H9 (cell line): ENCODE data around the gene DNAAF2. TPM values are rescaled to one million over a fixed set of nuclear protein-coding genes. Genes with fewer than 3 reads are reported as not detected.

Experiments
- DNase-seq: peaks from one replicate; pipeline ENCODE4 v3.0.0-alpha.2; 2017
- H2AFZ ChIP-seq: one replicate; pipeline ENCODE4 v1.6.1; 2013; ENCODE audit warnings: mild to moderate bottlenecking, low read length, control low read depth, moderate library complexity
- H2AK5ac ChIP-seq: 2 replicates; pipeline ENCODE4 v1.6.1; 2013; ENCODE audit warnings: low read length, control low read depth, mixed read lengths; ENCODE audit not compliant: insufficient read length
- H2BK120ac ChIP-seq: one replicate; pipeline ENCODE4 v1.6.1; 2013; ENCODE audit warnings: low read depth, mild to moderate bottlenecking, low read length, control low read depth, inconsistent platforms; ENCODE audit not compliant: poor library complexity, severe bottlenecking
- H2BK12ac ChIP-seq: 2 replicates; pipeline ENCODE4 v1.6.1; 2013; ENCODE audit warnings: low read length, control low read depth, mixed read lengths, low read depth; ENCODE audit not compliant: insufficient read length
- H2BK15ac ChIP-seq: 2 replicates; pipeline ENCODE4 v1.6.1; 2013; ENCODE audit warnings: low read depth, low read length, control low read depth
- H2BK20ac ChIP-seq: one replicate; pipeline ENCODE4 v1.6.1; 2013; ENCODE audit warnings: low read depth, mild to moderate bottlenecking, low read length, control low read depth, inconsistent platforms; ENCODE audit not compliant: poor library complexity, severe bottlenecking
- H2BK5ac ChIP-seq: 2 replicates; pipeline ENCODE4 v1.6.1; 2013; ENCODE audit warnings: low read length, control low read depth, mixed read lengths; ENCODE audit not compliant: insufficient read length
- H3K14ac ChIP-seq: 2 replicates; pipeline ENCODE4 v1.6.1; 2013; ENCODE audit warnings: low read length, control low read depth; ENCODE audit not compliant: insufficient read depth
- H3K18ac ChIP-seq: 2 replicates; pipeline ENCODE4 v1.6.1; 2013; ENCODE audit warnings: low read depth, mild to moderate bottlenecking, mixed read lengths, low read length, control low read depth; ENCODE audit not compliant: insufficient read length
- H3K23ac ChIP-seq: 2 replicates; pipeline ENCODE4 v1.6.1; 2013; ENCODE audit warnings: low read length, control low read depth, mixed read lengths, low read depth; ENCODE audit not compliant: insufficient read length
- H3K23me2 ChIP-seq: 2 replicates; pipeline ENCODE4 v1.6.1; 2013; ENCODE audit warnings: low read depth, mild to moderate bottlenecking, mixed read lengths, low read length, control low read depth; ENCODE audit not compliant: insufficient read length, poor library complexity, severe bottlenecking
- H3K27ac ChIP-seq: 2 replicates; pipeline ENCODE4 v1.5.1; 2013; ENCODE audit warnings: low read length, control low read depth, mixed read lengths, low read depth; ENCODE audit not compliant: insufficient read length
- H3K27me3 ChIP-seq: 2 replicates; pipeline ENCODE4 v1.6.1; 2013; ENCODE audit warnings: low read length, control low read depth, inconsistent platforms; ENCODE audit not compliant: insufficient read depth
- H3K4ac ChIP-seq: 2 replicates; pipeline ENCODE4 v1.6.1; 2013; ENCODE audit warnings: low read depth, mild to moderate bottlenecking, control low read depth, inconsistent platforms, low read length, moderate library complexity
- H3K4me1 ChIP-seq: 2 replicates; pipeline ENCODE4 v1.6.1; 2013; ENCODE audit warnings: low read length, control low read depth, inconsistent platforms; ENCODE audit not compliant: insufficient read depth
- H3K4me2 ChIP-seq: 2 replicates; pipeline ENCODE4 v1.6.1; 2013; ENCODE audit warnings: low read length, control low read depth, mixed read lengths; ENCODE audit not compliant: insufficient read length, insufficient read depth
- H3K56ac ChIP-seq: 2 replicates; pipeline ENCODE4 v1.6.1; 2013; ENCODE audit warnings: low read depth, mild to moderate bottlenecking, mixed read lengths, low read length, control low read depth; ENCODE audit not compliant: insufficient read length
- H3K79me1 ChIP-seq: 2 replicates; pipeline ENCODE4 v1.6.1; 2013; ENCODE audit warnings: low read depth, mild to moderate bottlenecking, moderate library complexity, low read length, control low read depth, inconsistent platforms; ENCODE audit not compliant: insufficient read depth, poor library complexity, severe bottlenecking
- H3K79me2 ChIP-seq: 2 replicates; pipeline ENCODE4 v1.6.1; 2013; ENCODE audit warnings: low read length, control low read depth, inconsistent platforms; ENCODE audit not compliant: insufficient read depth
- H3K9ac ChIP-seq: 2 replicates; pipeline ENCODE4 v1.6.1; 2013; ENCODE audit warnings: low read length, control low read depth, mixed read lengths; ENCODE audit not compliant: insufficient read length; ENCODE audit errors: extremely low read depth
- H3K9me3 ChIP-seq: one replicate; pipeline ENCODE4 v1.6.1; 2013; ENCODE audit warnings: low read depth, low read length, inconsistent platforms; ENCODE audit not compliant: control insufficient read depth
- H3T11ph ChIP-seq: one replicate; pipeline ENCODE4 v1.6.1; 2013; ENCODE audit warnings: mild to moderate bottlenecking, low read length, control low read depth, inconsistent platforms
- H4K20me1 ChIP-seq: one replicate; pipeline ENCODE4 v1.6.1; 2013; ENCODE audit not compliant: control insufficient read depth, insufficient read length, insufficient read depth
- H4K5ac ChIP-seq: 2 replicates; pipeline ENCODE4 v1.6.1; 2013; ENCODE audit warnings: low read depth, mild to moderate bottlenecking, mixed read lengths, low read length, control low read depth; ENCODE audit not compliant: insufficient read length
- H4K8ac ChIP-seq: replicated peaks from 2 replicates; pipeline ENCODE4 v1.6.1; 2013; ENCODE audit warnings: low read length, control low read depth, mixed read lengths, low read depth; ENCODE audit not compliant: insufficient read length
- H4K91ac ChIP-seq: 2 replicates; pipeline ENCODE4 v1.6.1; 2013; ENCODE audit warnings: low read depth, mild to moderate bottlenecking, moderate library complexity, mixed read lengths, low read length, control low read depth; ENCODE audit not compliant: insufficient read length
- H3K27ac Mint-ChIP-seq, 3 experiments: 2 replicates in 2 of 3; 3 replicates in 1 of 3; pipeline ENCODE4 v1.8.0; 2020 to 2021; ENCODE audit warnings: mixed read lengths in 3 of 3, mild to moderate bottlenecking in 1 of 3, moderate library complexity in 1 of 3
- H3K27me3 Mint-ChIP-seq: 2 replicates; pipeline ENCODE4 v1.8.0; 2021; ENCODE audit warnings: low read depth, mild to moderate bottlenecking, moderate library complexity, mixed read lengths
- H3K36me3 Mint-ChIP-seq, 3 experiments: 2 replicates in 2 of 3; 3 replicates in 1 of 3; pipeline ENCODE4 v1.8.0; 2020 to 2021; ENCODE audit warnings: low read depth in 3 of 3, mixed read lengths in 3 of 3; ENCODE audit not compliant: insufficient read depth in 1 of 3
- H3K4me1 Mint-ChIP-seq, 2 experiments: 2 replicates each; pipeline ENCODE4 v1.8.0; 2020; ENCODE audit warnings: mixed read lengths in 2 of 2
- H3K4me3 Mint-ChIP-seq, 2 experiments: 2 replicates in 1 of 2; 3 replicates in 1 of 2; pipeline ENCODE4 v1.8.0; 2020 to 2021; ENCODE audit warnings: mild to moderate bottlenecking in 2 of 2, mixed read lengths in 2 of 2, moderate library complexity in 1 of 2
- H3K9me3 Mint-ChIP-seq, 2 experiments: 2 replicates in 1 of 2; 3 replicates in 1 of 2; pipeline ENCODE4 v1.8.0; 2020; ENCODE audit warnings: mild to moderate bottlenecking in 2 of 2, mixed read lengths in 2 of 2, moderate library complexity in 1 of 2
- CTCF ChIP-seq: fragments of 200-600 bp; sonication (generic); conservative IDR thresholded peaks from 3 replicates; pipeline ENCODE4 v1.8.0; 2021; ENCODE audit warnings: antibody characterized with exemption, mild to moderate bottlenecking
- whole genome bisulfite sequencing: extraction: QIAGEN DNeasy Blood & Tissue Kit; methylation state at CpG from one replicate; pipeline ENCODE4 v1.1.7; 2013; ENCODE audit warnings: missing lambda C conversion rate, low lambda C conversion rate, mixed read lengths; ENCODE audit not compliant: insufficient read length; ENCODE audit errors: extremely low coverage; 5-methylcytosine and 5-hydroxymethylcytosine counted together
- total RNA-seq: library from RNA; stranded (reverse); gene quantifications from 2 replicates; pipeline ENCODE4 v1.2.1, GENCODE V29; 2021

DNAAF2 gene
- total RNA-seq, 1 experiment from 2014 or later: 26.3 TPM

- H3K14ac ChIP-seq: no peak overlapping the region
- no peaks in the 10 kb centered on the region for H4K20me1 ChIP-seq
- H3K23ac ChIP-seq: no peak overlapping the region
- H3K27me3 Mint-ChIP-seq: no peaks in the 10 kb centered on the region
- WGBS: no CpG with 5 or more reads among the region's 2 CpGs
- H3K27me3 ChIP-seq: no peaks in the 10 kb centered on the region
- H3K56ac ChIP-seq: no peak overlapping the region
- no peak overlapping the region for H3K27ac ChIP-seq
- no peak overlapping the region for H3K4me3 Mint-ChIP-seq
- no peak overlapping the region for H4K91ac ChIP-seq
- H2BK15ac ChIP-seq: no peak overlapping the region
- H3T11ph ChIP-seq: no peak overlapping the region
- H3K4me2 ChIP-seq: no peak overlapping the region
- H3K9me3 Mint-ChIP-seq: no peaks in the 10 kb centered on the region; a peak in 1 of 5 replicates
- no peak for DNase-seq
- H3K9me3 ChIP-seq: no peaks in the 10 kb centered on the region
- no peak overlapping the region for H2AK5ac ChIP-seq
- no peaks in the 10 kb centered on the region for H3K23me2 ChIP-seq
- no peak overlapping the region for H2BK12ac ChIP-seq
- no peak overlapping the region for H3K9ac ChIP-seq
- no peak overlapping the region for H2BK5ac ChIP-seq
- TF ChIP-seq CTCF: no peak
- peaks cover 10 to 45% (median 31%) of the 10 kb centered on the region in 3 experiments for H3K36me3 Mint-ChIP-seq
- no peak overlapping the region for H3K4ac ChIP-seq
- H3K79me1 ChIP-seq: no peaks in the 10 kb centered on the region
- peaks cover 2 to 8% of the 10 kb centered on the region in 2 experiments; a peak in 3 of 4 replicates for H3K4me1 Mint-ChIP-seq
- H3K18ac ChIP-seq: no peak overlapping the region
- no peak overlapping the region for H4K8ac ChIP-seq
- no peaks in the 10 kb centered on the region for H3K4me1 ChIP-seq
- no peak overlapping the region for H4K5ac ChIP-seq
- H3K79me2 ChIP-seq: peaks cover 1% of the 10 kb centered on the region; the same call in 1 of the 2 replicates
- no peak overlapping the region for H2BK20ac ChIP-seq
- H3K27ac Mint-ChIP-seq: no peak overlapping the region
- no peak overlapping the region for H2BK120ac ChIP-seq
- no peak overlapping the region for H2AFZ ChIP-seq
Observed at GRCh38 chr14:49614196-49614595, 20.8 kb downstream of the DNAAF2 start.
